Measurements from ENCODE around the gene HSF5. TPM values are rescaled to one million over a fixed set of nuclear protein-coding genes. Genes with fewer than 3 reads are reported as not detected.

The HSF5 gene
- total and polyA plus RNA-seq, 4 donors: not detected

- WGBS, 2 donors: 44 to 45% methylated on average over 1 of the region's 1 CpG
- ATAC-seq (ENCODE audit: low FRiP score) (no peak), DNase-seq (no peak)
- no peaks in the 10 kb centered on the region for H3K27me3 ChIP-seq (ENCODE audit: control insufficient read depth in 1 of 2, insufficient read depth in 2 of 2, low read length in 1 of 2)
- intact Hi-C loops (cut with DNase I): no loop called here
- no peaks in the 10 kb centered on the region for H3K36me3 ChIP-seq (ENCODE audit: control insufficient read depth in 1 of 2, insufficient read depth in 2 of 2, low read length in 1 of 2)
- H3K27ac ChIP-seq (ENCODE audit: low read depth in 1 of 2, low read length in 2 of 2): no peak overlapping the region
- H3K4me1 ChIP-seq (ENCODE audit: control insufficient read depth in 1 of 2, insufficient read depth in 2 of 2, low read length in 2 of 2): no peaks in the 10 kb centered on the region
- H3K9me3 ChIP-seq (ENCODE audit: control insufficient read depth, low read length): no peaks in the 10 kb centered on the region
- H3K4me3 ChIP-seq (ENCODE audit: low read length in 2 of 2): no peak overlapping the region
Measured at GRCh38 chr17:58411408-58411894, 76.8 kb downstream of the HSF5 start.

GRCh38 chr17:58410714-58411407 is 77.3 kb downstream of the HSF5 start:
- no peaks in the 10 kb centered on the region for H3K36me3 ChIP-seq (ENCODE audit: control insufficient read depth in 1 of 2, insufficient read depth in 2 of 2, low read length in 1 of 2)
- H3K27me3 ChIP-seq (ENCODE audit: control insufficient read depth in 1 of 2, insufficient read depth in 2 of 2, low read length in 1 of 2): no peaks in the 10 kb centered on the region
- H3K27ac ChIP-seq (ENCODE audit: low read depth in 1 of 2, low read length in 2 of 2): no peak overlapping the region
- no peak for DNase-seq
- ATAC-seq (ENCODE audit: low FRiP score): no peak
- intact Hi-C loops (cut with DNase I): no loop called here
- H3K9me3 ChIP-seq (ENCODE audit: control insufficient read depth, low read length): no peaks in the 10 kb centered on the region
- H3K4me1 ChIP-seq (ENCODE audit: control insufficient read depth in 1 of 2, insufficient read depth in 2 of 2, low read length in 2 of 2): no peaks in the 10 kb centered on the region
- H3K4me3 ChIP-seq (ENCODE audit: low read length in 2 of 2): no peak overlapping the region

- intact Hi-C loops (cut with DNase I): no loop called here
- ATAC-seq (ENCODE audit: low FRiP score): no peak
Measured at GRCh38 chr17:58409432-58409831, 78.8 kb downstream of the HSF5 start.

GRCh38 chr17:58403311-58403710 is 84.9 kb downstream of the HSF5 start:
- Histone ChIP-seq H3K9me3 (ENCODE audit: control insufficient read depth, low read length) (no peaks in the 10 kb centered on the region), H3K4me3 (ENCODE audit: low read length in 2 of 2) (no peak overlapping the region), H3K27ac (ENCODE audit: low read depth in 1 of 2, low read length in 2 of 2) (no peak overlapping the region), H3K36me3 (ENCODE audit: control insufficient read depth in 1 of 2, insufficient read depth in 2 of 2, low read length in 1 of 2) (no peaks in the 10 kb centered on the region), H3K27me3 (ENCODE audit: control insufficient read depth in 1 of 2, insufficient read depth in 2 of 2, low read length in 1 of 2) (no peaks in the 10 kb centered on the region), H3K4me1 (ENCODE audit: control insufficient read depth in 1 of 2, insufficient read depth in 2 of 2, low read length in 2 of 2) (no peaks in the 10 kb centered on the region)
- DNase-seq: no peak
- intact Hi-C loops (cut with DNase I): no loop called here
- no peak for ATAC-seq (ENCODE audit: low FRiP score)
- WGBS, 2 donors: 39 to 41% methylated on average over 6 of the region's 6 CpGs

More at GRCh38 chr17:58409432-58409831, 78.8 kb downstream of the HSF5 start:
- Histone ChIP-seq H3K4me1 (ENCODE audit: control insufficient read depth in 1 of 2, insufficient read depth in 2 of 2, low read length in 2 of 2) (no peaks in the 10 kb centered on the region), H3K27me3 (ENCODE audit: control insufficient read depth in 1 of 2, insufficient read depth in 2 of 2, low read length in 1 of 2) (no peaks in the 10 kb centered on the region), H3K9me3 (ENCODE audit: control insufficient read depth, low read length) (no peaks in the 10 kb centered on the region), H3K4me3 (ENCODE audit: low read length in 2 of 2) (no peak overlapping the region), H3K36me3 (ENCODE audit: control insufficient read depth in 1 of 2, insufficient read depth in 2 of 2, low read length in 1 of 2) (no peaks in the 10 kb centered on the region), H3K27ac (ENCODE audit: low read depth in 1 of 2, low read length in 2 of 2) (no peak overlapping the region)
- DNase-seq: no peak
- WGBS, 2 donors: 82 to 83% methylated on average over 5 of the region's 5 CpGs

- intact Hi-C loops (cut with DNase I): no loop called here
- Histone ChIP-seq H3K9me3 (ENCODE audit: control insufficient read depth, low read length) (no peaks in the 10 kb centered on the region), H3K4me1 (ENCODE audit: control insufficient read depth in 1 of 2, insufficient read depth in 2 of 2, low read length in 2 of 2) (no peaks in the 10 kb centered on the region), H3K27ac (ENCODE audit: low read depth in 1 of 2, low read length in 2 of 2) (no peak overlapping the region), H3K4me3 (ENCODE audit: low read length in 2 of 2) (no peak overlapping the region), H3K36me3 (ENCODE audit: control insufficient read depth in 1 of 2, insufficient read depth in 2 of 2, low read length in 1 of 2) (no peaks in the 10 kb centered on the region), H3K27me3 (ENCODE audit: control insufficient read depth in 1 of 2, insufficient read depth in 2 of 2, low read length in 1 of 2) (no peaks in the 10 kb centered on the region)
- ATAC-seq (ENCODE audit: low FRiP score) (no peak), DNase-seq (no peak)
- 65 to 69% methylated on average over 1 of the region's 1 CpG for WGBS, 2 donors
Measured at GRCh38 chr17:58402679-58403078, 85.5 kb downstream of the HSF5 start.

GRCh38 chr17:58402047-58402446 is 86.2 kb downstream of the HSF5 start:
- Histone ChIP-seq H3K27me3 (ENCODE audit: control insufficient read depth in 1 of 2, insufficient read depth in 2 of 2, low read length in 1 of 2) (no peaks in the 10 kb centered on the region), H3K27ac (ENCODE audit: low read depth in 1 of 2, low read length in 2 of 2) (no peak overlapping the region), H3K9me3 (ENCODE audit: control insufficient read depth, low read length) (no peaks in the 10 kb centered on the region), H3K36me3 (ENCODE audit: control insufficient read depth in 1 of 2, insufficient read depth in 2 of 2, low read length in 1 of 2) (no peaks in the 10 kb centered on the region), H3K4me3 (ENCODE audit: low read length in 2 of 2) (no peak overlapping the region), H3K4me1 (ENCODE audit: control insufficient read depth in 1 of 2, insufficient read depth in 2 of 2, low read length in 2 of 2) (no peaks in the 10 kb centered on the region)
- no peak for DNase-seq
- no peak for ATAC-seq (ENCODE audit: low FRiP score)
- intact Hi-C loops (cut with DNase I): no loop called here

GRCh38 chr17:58401287-58401686 is 86.9 kb downstream of the HSF5 start:
- H3K27me3 ChIP-seq (ENCODE audit: control insufficient read depth in 1 of 2, insufficient read depth in 2 of 2, low read length in 1 of 2): no peaks in the 10 kb centered on the region
- WGBS, 2 donors: 64 to 71% methylated on average over 2 of the region's 2 CpGs

GRCh38 chr17:58400826-58401225 is 87.4 kb downstream of the HSF5 start:
- H3K27ac ChIP-seq (ENCODE audit: low read depth in 1 of 2, low read length in 2 of 2): no peak overlapping the region
- ATAC-seq (ENCODE audit: low FRiP score): no peak
- no peaks in the 10 kb centered on the region for H3K27me3 ChIP-seq (ENCODE audit: control insufficient read depth in 1 of 2, insufficient read depth in 2 of 2, low read length in 1 of 2)
- H3K4me3 ChIP-seq (ENCODE audit: low read length in 2 of 2): no peak overlapping the region
- no peaks in the 10 kb centered on the region for H3K9me3 ChIP-seq (ENCODE audit: control insufficient read depth, low read length)
- DNase-seq: no peak
- H3K36me3 ChIP-seq (ENCODE audit: control insufficient read depth in 1 of 2, insufficient read depth in 2 of 2, low read length in 1 of 2): no peaks in the 10 kb centered on the region
- intact Hi-C loops (cut with DNase I): no loop called here
- H3K4me1 ChIP-seq (ENCODE audit: control insufficient read depth in 1 of 2, insufficient read depth in 2 of 2, low read length in 2 of 2): no peaks in the 10 kb centered on the region

More at GRCh38 chr17:58401287-58401686, 86.9 kb downstream of the HSF5 start:
- no peaks in the 10 kb centered on the region for H3K36me3 ChIP-seq (ENCODE audit: control insufficient read depth in 1 of 2, insufficient read depth in 2 of 2, low read length in 1 of 2)
- H3K9me3 ChIP-seq (ENCODE audit: control insufficient read depth, low read length): no peaks in the 10 kb centered on the region
- no peak overlapping the region for H3K4me3 ChIP-seq (ENCODE audit: low read length in 2 of 2)
- no peak for ATAC-seq (ENCODE audit: low FRiP score)
- H3K4me1 ChIP-seq (ENCODE audit: control insufficient read depth in 1 of 2, insufficient read depth in 2 of 2, low read length in 2 of 2): no peaks in the 10 kb centered on the region
- no peak for DNase-seq
- H3K27ac ChIP-seq (ENCODE audit: low read depth in 1 of 2, low read length in 2 of 2): no peak overlapping the region
- intact Hi-C loops (cut with DNase I): no loop called here

GRCh38 chr17:58399974-58400373 is 88.2 kb downstream of the HSF5 start:
- H3K27ac ChIP-seq (ENCODE audit: low read depth in 1 of 2, low read length in 2 of 2): no peak overlapping the region
- no peaks in the 10 kb centered on the region for H3K27me3 ChIP-seq (ENCODE audit: control insufficient read depth in 1 of 2, insufficient read depth in 2 of 2, low read length in 1 of 2)
- no peaks in the 10 kb centered on the region for H3K9me3 ChIP-seq (ENCODE audit: control insufficient read depth, low read length)
- H3K4me1 ChIP-seq (ENCODE audit: control insufficient read depth in 1 of 2, insufficient read depth in 2 of 2, low read length in 2 of 2): no peaks in the 10 kb centered on the region
- ATAC-seq (ENCODE audit: low FRiP score) (no peak), DNase-seq (no peak)
- intact Hi-C loops (cut with DNase I): no loop called here
- H3K4me3 ChIP-seq (ENCODE audit: low read length in 2 of 2): no peak overlapping the region
- 85 to 87% methylated on average over 3 of the region's 3 CpGs for WGBS, 2 donors
- H3K36me3 ChIP-seq (ENCODE audit: control insufficient read depth in 1 of 2, insufficient read depth in 2 of 2, low read length in 1 of 2): no peaks in the 10 kb centered on the region

Measured in aorta (tissue), 5 donors.